NOMO-1 treated with dmso at 0.1 percent for 144 hours (cell line): ENCODE measurements around the gene NUP50.

Source experiments
- DNase-seq: peaks from one replicate; lab custom pipeline; 2025; ENCODE audit not compliant: unreplicated experiment; lab: John Stamatoyannopoulos, UW

NUP50 gene

DNA sequence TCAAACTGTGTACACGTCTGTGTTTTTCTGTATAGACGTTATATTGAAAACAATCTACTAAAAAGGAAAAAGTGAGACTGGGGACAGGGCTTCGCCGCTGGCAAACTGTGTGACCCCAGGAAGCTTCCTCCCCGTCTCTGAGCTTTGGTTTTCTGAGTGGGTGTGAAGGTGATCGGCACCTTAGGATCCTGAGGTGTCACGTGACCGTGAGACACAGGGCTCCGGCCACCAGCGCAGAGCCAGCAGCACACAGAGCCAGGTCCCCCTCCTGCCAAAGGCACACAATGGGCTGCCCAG, 44.9 kb downstream of the NUP50 start:
- no peak for DNase-seq

DNA sequence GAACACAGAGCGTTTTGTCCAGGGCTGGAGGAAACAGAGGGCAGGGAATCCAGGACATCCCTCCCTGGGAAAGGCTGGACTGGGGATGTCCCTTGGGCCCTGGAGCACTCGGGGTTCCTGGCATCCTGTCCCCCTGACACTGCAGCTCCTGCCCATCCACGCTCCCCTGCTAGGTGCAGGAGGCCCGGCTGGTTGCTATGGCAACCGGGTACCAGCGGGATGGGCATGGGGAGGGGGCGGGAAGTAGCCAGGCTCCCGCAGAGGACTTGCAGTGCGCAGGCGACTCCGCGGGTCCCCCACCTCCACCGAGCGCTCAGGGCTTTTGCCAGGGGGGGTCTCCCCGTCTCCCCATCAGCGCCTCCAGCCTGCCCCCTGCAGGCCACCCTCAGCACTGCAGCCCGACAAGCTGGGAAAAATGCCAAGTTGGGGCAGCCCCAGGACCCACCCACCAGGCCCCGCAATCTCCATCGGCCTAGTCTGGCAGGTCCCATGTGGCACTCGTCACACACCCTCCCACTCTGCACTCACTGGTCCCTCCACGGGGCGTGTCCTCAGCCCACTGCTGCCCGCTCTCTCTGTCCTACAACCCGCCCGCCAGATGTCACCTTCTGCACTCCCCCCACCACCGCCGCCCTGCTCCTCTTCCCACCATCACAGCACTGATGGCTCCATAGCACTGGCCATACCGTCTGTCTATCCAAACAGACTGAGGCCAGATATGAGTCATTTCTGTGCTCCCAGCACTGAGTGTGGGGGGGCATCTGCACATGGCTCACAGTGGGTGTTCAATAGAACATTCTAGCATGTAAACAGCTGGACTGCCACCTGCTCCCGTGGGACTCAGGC, 45.5 kb downstream of the NUP50 start:
- DNase-seq: no peak

DNA sequence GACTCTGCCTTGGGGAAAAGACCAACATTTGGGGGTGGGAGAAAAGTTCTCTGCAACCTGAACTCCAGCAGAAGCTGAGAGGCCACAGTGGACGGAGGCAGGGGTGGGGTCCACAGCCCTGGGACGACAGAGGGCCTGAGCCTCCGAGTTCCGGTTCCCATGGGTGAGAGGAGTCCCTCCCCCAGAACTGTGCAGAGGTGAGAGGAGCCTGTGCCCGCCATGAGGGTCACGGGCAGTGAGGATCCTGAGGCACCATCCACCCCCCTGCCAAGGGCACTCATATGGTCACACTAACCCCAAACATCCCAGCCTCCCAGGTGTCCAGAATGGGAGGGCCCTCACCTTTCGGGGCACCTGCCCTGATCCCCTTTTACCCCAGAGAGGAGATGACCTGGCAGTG, 46.4 kb downstream of the NUP50 start:
- no peak for DNase-seq

DNA sequence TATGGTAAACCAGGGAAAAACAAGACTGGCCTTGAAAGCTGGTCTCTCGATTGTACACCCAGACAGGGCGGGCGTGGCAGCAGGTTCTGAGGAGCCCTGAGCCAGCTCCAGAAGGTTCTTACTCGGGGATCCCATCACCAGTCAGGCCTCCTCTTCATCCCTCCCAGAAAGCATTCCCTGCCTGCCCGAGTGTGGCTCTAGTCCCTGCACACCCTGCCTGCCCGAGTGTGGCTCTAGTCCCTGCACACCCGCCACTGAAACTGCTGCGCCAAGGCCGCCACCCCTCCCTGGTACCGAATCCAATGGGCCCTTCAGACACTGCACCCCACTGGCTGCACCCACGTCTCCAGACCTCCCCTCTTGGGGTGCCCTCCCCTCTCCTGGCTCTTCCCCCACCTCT, 46.9 kb downstream of the NUP50 start:
- DNase-seq: no peak

DNA sequence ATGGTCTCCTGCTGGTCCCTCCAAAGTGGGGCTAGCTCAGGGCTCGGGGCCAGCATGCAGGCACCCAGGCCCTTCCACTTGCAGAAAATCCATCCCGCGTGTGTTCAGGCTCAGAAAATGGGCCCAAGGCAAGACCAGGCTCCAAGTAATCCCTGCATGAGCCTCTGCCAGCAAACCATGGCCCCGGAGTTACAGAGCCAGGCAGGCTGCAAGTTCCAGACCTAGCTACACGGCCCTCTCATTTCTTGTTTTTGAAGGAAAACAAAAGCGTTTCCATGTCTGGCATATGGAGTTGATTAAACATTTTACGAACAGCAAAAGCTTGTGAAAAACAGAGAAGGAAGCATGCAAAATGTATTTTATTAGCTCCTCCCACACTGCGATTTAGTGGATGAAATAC, 47.3 kb downstream of the NUP50 start:
- DNase-seq: no peak

DNA sequence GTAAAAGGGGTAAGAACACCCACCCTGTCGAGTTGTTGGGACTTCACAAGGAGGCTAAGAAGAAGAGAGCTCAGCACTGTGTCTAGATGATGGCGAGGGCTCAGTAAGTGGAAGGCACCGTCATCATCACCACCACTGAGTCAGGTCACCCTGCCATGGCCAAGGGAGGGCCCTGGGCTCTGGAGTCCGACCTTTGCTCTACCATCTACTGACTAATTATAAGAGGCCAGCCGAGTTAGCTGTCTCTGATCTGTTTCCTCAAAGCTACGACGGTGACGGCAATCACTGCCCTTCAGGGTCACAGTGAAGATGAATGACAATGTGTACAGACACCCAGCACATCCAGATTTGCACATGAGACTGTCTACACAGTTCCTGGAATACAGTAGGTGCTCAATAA, 47.7 kb downstream of the NUP50 start:
- no peak for DNase-seq

DNA sequence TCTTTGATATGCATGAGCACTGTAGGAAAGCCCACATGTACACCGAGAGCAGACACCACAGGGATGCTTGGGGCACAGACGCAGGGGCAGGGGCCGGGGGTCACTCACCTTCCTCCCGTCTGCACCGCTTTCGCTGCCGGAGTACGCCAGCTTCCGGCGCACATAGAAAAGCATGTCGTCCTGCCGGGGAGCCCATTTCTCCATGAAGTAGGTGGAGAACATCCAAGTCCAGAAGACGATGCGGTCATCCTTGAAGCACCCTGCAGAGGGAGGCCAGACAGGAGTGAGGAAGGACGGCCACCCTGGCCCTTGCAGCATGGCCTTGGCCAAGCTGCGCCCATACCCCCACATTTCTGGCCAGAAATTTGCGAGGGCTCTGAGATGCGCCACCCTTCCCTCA, 48.1 kb downstream of the NUP50 start:
- DNase-seq: no peak

DNA sequence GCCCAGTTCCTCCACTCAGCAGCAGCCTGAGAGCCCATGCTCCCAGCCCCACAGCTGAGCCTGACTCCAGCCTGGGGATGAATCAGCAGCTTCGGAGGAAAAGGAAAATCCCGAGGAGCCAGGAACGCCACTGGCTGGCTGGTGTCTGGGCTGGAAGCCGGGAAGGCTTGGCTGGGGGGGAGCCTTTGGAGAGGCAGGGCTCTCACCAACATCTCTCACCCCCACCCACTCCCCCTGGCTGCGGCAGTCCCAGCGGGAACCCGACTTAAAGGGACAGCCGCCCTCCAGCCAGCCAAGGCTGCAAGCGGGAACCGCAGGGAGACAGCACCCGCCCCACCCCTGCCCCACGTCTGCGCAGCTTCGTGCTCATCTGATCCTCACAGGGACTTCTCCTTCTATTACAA, 48.6 kb downstream of the NUP50 start:
- DNase-seq: no peak

DNA sequence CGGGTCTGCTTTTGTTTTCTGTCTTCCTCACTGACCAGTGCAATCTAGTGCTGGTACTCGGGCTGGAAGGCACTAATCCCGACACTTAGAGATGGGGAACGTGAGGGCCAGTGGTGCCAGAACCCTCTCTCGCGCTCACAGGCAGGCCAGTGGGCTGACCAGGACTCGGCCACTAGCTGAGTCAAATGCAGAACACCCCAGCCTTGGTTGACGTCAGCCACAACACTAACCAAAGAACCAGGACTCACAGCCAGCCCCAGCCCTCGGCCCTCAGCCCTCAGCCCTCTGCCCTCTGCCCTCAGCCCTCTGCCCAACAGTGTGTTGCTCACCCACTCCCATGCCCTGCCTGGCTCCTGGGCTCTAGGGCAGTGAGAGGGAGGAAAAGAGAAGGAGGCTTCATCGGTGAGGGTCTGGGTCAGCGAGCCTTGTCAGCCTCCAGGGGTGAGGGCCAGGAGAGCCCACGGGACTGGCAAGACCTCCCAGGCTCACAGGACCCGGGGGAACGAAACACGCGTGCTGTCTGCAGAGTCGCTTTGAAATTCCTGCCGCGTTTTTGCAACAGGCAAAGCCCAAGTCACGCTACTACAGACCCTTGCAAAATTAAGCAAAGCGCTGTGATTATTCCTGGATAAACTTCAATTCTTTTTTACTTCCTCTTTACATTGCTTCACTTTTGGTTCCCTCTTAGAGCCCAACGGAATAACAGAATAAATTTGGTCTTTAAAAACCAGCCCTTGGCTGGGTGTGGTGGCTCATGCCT, 49.4 kb downstream of the NUP50 start:
- peak; percentile 91 for DNase-seq

DNA sequence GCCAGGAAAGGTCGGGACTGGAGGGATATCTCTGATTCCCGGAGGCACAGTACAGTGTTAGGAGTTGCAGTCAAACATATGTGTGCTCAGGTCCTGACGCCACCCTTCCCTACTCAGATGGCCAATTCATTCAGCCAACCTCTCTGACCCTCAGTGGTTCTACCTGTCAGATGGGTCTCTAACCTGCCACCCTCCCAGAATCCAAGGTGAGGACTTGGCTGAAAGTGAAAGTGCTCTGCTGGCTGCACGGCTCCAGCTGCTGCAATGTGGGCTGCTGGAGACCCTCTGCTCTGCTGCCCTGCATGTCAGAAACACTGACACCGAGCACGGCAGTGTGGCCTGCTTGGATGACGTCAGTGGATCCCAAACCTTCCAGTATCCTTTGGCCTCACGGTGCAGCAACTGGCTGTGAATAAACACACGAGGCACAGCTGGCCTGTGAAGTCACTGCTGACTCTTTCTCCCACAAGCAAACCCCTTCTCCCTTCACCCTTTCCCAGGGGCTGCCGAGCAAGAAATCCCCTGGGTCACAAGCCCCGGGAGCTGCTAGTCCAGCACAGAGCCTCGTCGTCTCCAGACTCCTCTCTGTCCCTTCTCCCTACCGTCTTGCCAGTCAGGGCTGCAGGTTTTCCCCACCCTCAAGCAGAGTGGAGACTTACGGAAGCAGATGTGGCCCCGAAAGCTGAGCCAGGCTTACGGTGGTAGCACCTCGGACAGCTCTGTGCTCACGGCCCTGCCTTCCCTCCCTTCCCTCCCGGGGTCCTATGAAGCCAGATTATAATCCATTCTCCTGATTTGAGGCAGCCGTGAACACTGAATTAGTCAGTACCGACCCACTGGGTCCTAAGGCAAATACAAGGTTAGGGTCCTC, 52.6 kb downstream of the NUP50 start:
- DNase-seq: no peak

DNA sequence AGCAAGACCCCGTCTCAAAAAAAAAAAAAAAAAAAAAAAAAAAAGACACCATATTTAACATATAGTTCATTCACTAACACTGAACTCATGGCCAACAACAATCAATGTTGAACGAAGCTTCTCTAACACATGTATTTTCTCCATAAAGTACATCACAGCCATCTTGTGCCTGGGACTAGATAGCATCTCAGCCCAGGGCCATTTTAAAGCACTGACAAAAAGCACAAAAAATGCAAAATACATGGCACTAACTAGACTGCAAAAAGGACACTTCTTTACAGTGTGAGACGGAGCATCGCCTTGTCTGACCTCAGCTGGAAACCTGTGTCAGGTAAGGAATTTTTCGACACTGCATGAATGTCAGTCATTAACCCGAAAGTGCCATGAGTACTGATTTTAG, 53.6 kb downstream of the NUP50 start:
- no peak for DNase-seq

DNA sequence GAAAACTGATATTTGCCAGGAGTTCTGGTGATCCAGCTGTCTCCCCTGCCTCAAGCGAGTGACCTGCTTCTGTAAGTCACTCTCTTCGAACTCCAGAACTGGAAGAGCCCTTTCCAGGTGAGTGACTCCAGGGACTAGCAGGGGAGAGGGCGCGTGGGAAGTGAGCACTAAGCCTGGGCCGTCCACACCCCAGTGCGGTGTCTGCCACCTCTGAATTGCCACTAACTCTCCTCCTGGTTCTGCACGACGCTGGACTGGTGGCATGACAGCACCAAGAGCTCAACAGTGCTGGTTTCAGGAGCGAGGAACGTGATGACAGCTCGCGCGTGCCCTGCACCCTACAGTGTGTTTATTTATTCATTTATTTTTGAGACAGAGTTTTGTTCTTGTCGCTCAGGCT, 54.1 kb downstream of the NUP50 start:
- no peak for DNase-seq

DNA sequence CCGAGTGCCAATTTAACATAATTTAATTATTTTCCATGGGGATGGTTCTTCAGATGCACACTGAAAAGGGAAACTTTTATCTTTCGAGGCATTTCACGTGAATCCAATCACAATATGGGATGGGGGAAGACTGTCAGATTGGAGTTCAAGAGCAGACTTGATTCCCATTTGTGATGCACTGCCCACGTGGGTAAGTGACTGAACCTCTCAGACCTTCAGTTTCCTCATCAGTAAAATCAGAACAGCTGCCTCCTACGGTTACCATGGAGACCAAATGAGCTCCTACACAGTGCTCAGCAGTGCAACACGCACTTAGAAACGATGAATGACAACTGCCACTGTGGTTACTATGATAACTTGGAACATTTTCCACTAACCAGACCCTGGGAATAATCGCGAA, 55.3 kb downstream of the NUP50 start:
- no peak for DNase-seq

DNA sequence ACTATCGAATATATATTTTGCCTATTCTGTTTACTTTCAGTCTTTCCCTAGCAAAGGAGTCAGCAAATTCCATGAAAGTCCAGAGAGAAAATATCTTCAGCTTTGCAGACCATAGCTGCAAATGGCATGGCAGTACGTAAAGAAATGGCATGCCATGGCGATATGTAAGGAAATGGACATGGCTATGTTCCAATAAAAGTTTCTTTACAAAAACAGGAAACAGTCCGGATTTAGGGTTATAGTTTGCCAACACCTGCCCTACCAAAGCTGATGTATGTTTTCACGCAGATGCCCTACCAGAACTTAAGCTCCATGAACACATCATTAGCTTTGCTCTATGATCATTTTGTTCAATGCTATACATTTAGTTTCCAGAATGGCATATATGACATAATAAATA, 57.5 kb downstream of the NUP50 start:
- no peak for DNase-seq

DNA sequence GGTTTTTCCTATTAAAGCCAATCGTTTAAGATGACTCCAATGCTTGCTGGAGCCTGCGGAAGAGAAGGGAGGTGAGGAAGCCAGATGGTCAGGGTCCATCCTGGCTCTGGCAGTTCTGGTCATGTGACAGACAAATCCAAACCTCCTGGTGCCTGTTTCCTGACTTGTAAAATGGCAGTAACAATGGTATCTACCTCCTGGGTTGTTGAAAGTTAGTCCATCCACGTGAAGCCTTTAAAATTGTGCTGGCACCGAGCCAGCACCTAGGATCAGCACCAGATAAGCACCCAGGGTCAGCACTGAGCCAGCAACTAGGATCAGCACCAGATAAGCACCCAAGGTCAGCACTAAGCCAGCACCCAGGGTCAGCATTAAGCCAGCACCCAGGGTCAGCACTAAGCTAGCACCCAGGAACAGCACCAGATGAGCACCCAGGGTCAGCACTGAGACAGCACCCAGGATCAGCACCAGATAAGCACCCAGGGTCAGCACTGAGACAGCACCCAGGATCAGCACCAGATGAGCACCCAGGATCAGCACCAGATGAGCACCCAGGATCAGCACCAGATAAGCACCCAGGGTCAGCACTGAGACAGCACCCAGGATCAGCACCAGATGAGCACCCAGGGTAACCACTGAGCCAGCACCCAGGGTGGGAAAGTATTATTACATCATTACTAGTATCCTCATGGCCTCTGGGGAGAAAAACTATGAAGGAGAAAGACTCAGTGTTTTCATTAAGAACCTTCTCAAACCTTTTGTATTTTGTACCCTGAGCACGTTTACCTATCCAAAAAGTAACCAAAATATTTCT, 59.8 kb downstream of the NUP50 start:
- DNase-seq: no peak

DNA sequence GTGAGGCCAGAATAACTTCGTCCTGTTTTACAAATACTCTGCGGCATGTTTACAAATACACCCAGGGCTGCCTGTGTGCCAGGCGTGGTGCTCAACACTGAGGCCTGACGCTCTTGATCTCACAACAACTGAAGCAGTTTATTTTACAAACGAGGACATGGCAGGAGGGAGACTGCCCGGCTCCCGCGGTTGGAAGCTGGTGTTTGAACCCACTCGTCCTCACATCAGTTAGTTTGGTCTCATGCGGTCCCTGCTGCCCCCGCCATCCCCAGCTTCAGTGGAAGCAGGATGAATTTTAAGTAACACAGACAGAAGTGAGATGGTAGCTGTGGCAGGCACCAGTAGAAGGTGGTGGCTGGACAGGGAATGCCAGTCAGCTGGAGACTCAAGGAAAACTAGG, 60.6 kb downstream of the NUP50 start:
- DNase-seq: no peak

DNA sequence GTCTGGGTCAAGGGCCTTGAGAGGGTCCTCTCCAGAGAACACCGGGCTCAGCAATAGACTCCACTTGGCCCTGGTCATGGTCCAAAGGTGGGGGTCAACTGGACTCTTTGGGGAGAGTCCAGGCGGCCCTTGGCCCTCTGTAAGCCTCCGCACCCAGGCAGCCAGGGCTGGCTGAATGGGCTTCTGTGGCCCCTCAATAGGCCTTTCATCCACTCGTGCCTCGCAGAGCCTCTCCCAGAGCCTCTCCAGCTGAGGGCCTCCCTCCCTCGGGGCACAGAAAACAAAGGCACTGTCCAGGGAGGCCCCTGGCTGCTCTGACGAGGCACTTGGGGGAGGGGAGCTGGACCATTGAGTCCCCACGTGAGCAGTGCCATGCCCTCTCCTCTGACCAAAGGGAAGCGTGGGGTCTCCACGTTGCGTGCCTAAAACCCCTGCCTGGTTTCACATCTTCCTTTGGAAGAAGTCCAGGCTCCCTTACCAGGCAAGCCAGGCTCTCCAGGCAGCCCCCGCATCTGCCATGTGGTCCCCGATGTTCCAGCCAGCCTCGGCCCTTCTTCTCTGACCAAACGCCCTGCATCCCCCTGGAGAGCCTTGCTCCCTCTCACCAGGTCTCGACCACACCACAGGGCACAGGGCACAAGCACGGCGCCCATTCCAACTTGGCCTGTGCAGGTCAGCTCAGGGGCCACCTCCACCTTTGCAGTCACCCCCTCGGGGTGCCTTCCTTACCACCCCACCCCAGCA, 61.4 kb downstream of the NUP50 start:
- DNase-seq: no peak

DNA sequence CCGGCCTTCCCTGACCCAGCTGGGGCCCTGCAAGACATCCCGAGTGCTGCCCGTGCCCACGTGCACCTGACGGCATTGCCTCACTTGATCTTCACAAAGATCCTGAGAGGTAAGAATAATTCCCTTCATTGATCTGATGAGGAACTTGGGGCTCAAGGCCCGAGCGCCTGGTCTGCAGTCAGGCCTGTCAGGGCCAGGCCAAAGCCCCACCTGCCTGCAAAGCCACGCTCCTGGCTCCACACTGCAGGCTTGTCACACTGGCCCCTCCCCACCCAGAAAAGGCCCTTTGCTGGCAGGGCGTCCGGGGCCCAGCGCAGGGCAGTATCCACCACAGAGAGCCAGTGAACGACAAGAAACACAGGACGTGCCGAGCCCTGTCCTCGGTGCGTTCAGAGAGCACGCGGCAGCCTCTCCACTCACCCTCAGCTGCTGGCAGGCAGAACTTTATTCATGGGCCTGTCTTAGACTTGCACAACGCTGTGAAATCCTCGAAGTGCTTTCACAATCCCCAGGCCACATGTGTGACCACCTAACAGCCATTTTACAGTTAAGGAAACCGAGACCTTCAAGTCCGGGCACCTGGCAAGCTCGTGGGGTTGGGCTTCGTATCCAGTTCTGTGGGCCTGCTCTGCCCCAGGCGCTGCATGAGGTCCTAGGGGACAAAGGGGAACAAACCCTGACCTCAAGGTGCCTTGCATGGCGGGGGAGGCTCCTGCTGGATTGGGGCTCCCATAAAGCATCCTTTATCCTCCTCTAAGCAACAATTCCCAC, 62.2 kb downstream of the NUP50 start:
- peak; percentile 93 for DNase-seq

DNA sequence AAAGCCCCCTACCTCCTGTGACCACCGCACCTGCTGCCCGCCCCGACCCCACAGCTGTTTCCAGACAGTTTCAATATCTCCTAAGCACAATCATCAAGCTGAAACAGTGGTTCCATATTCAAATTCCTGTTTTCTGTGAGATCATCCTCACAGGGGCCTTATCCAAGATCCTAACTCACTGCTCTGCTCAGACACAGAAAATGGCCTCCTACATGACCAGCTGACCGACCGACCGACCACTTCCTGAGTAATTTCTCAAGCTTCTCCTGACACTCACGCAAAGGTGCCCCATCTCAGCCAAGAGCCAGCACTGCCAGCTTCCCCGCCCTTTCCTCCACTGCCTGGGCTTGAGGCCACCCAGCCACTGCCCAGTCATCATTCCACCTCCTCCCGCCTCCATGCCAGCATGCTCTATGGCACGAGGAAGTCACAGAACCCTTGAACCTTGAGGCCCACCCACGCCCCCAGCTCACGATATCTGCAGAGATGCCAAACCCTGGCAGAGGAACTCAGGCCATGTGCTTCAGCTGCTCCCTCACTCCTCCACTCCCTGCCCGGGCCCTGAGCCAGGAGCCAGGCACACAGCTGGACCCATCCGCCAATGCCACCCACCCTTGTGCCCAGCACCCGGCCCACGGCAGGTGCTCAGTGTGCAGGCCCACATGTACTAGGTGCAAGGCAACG, 62.9 kb downstream of the NUP50 start:
- peak; percentile 83 for DNase-seq
